Limb (tissue), 2 donors: Measurements from ENCODE around the gene OCLN.
"Not testable (repeated sequence)": the region's sequence is repeated elsewhere in the genome, so short reads cannot be mapped to it uniquely, and the experiment has no call there.

ENCODE experiments used
- DNase-seq, 2 donors: peaks; one replicate each; pipeline ENCODE4 v3.0.0-alpha.2; 2016; ENCODE audit errors: extremely low spot score in 2 of 2

Gene OCLN

GRCh38 chr5:69492391-69492922 is at the start of gene OCLN:
Gene OCLN (plus strand): TSS chr5:69492790. CDS start chr5:69504245, 11,455 bp downstream.
- peak in 1 of 2 donors; percentile 72 for DNase-seq

- no peak for DNase-seq
These were observed 48.3 kb upstream of the OCLN start for GRCh38 chr5:69444127-69444754.

- DNase-seq = no peak
These were observed 43.1 kb upstream of the OCLN start for GRCh38 chr5:69449511-69449910.

GRCh38 chr5:69450116-69450515 is 42.5 kb upstream of the OCLN start:
- DNase-seq = no peak

- DNase-seq = not testable (repeated sequence)
These were observed 42.1 kb upstream of the OCLN start for GRCh38 chr5:69450527-69450926.

GRCh38 chr5:69451941-69452647 is 40.5 kb upstream of the OCLN start:
- DNase-seq = no peak

GRCh38 chr5:69453487-69453886 is 39.1 kb upstream of the OCLN start:
- DNase-seq = not testable (repeated sequence)

- no peak for DNase-seq
These were observed 37.9 kb upstream of the OCLN start for GRCh38 chr5:69454460-69455249.

- DNase-seq = not testable (repeated sequence)
These were observed 37.1 kb upstream of the OCLN start for GRCh38 chr5:69455428-69455988.

GRCh38 chr5:69462170-69462569 is 30.4 kb upstream of the OCLN start:
- no peak for DNase-seq

GRCh38 chr5:69466375-69466774 is 26.2 kb upstream of the OCLN start:
- not testable (repeated sequence) for DNase-seq

GRCh38 chr5:69467442-69468225 is 25.0 kb upstream of the OCLN start:
- DNase-seq = no peak

- DNase-seq = no peak
These were observed 24.0 kb upstream of the OCLN start for GRCh38 chr5:69468631-69469030.

GRCh38 chr5:69471516-69471915 is 21.1 kb upstream of the OCLN start:
- not testable (repeated sequence) for DNase-seq

GRCh38 chr5:69472535-69473143 is 20.0 kb upstream of the OCLN start:
- DNase-seq = not testable (repeated sequence)

- DNase-seq = no peak
These were observed 15.4 kb upstream of the OCLN start for GRCh38 chr5:69477170-69477569.

- DNase-seq = not testable (repeated sequence)
These were observed 14.3 kb upstream of the OCLN start for GRCh38 chr5:69478296-69478695.

- DNase-seq = no peak
These were observed 7.7 kb upstream of the OCLN start for GRCh38 chr5:69484891-69485290.

- DNase-seq = no peak
These were observed 7.1 kb upstream of the OCLN start for GRCh38 chr5:69485471-69485870.

- no peak for DNase-seq
These were observed 3.3 kb upstream of the OCLN start for GRCh38 chr5:69489246-69489645.
